C4-2B (cell line): ENCODE results near the gene TIGD6.

Source experiments
- CTCF ChIP-seq: fragments of 450-650 bp; conservative IDR thresholded peaks from 2 replicates; pipeline ENCODE4 v1.5.1; 2017; ENCODE audit warnings: mild to moderate bottlenecking
- ZFX ChIP-seq: fragments of 450-650 bp; IDR thresholded peaks from 2 replicates; pipeline ENCODE4 v1.6.1; 2017

GRCh38 chr5:150035139-150035895 lies 34.9 kb upstream of the TIGD6 start:
- TF ChIP-seq CTCF: no peak
- TF ChIP-seq ZFX: no peak
